Hepatocyte (in vitro differentiated cells): ENCODE results near the gene PTAR1.

ENCODE experiments used
- CTCF ChIP-seq: fragments of 200-600 bp; sonication (generic); IDR thresholded peaks from 2 replicates; pipeline ENCODE4 v1.5.1; 2016; ENCODE audit warnings: antibody characterized with exemption, mild to moderate bottlenecking; ENCODE audit not compliant: poor library complexity
- EZH2 ChIP-seq: fragments of 200-600 bp; sonication (generic); IDR thresholded peaks from 2 replicates; pipeline ENCODE4 v1.6.1; 2016; ENCODE audit warnings: antibody characterized with exemption, mild to moderate bottlenecking, borderline replicate concordance

- TF ChIP-seq CTCF (no peak), EZH2 (no peak)
These were observed 38.9 kb upstream of the PTAR1 start for GRCh38 chr9:69798744-69799143.
